Measurements from ENCODE around the gene BICC1.

Gene BICC1

DNA sequence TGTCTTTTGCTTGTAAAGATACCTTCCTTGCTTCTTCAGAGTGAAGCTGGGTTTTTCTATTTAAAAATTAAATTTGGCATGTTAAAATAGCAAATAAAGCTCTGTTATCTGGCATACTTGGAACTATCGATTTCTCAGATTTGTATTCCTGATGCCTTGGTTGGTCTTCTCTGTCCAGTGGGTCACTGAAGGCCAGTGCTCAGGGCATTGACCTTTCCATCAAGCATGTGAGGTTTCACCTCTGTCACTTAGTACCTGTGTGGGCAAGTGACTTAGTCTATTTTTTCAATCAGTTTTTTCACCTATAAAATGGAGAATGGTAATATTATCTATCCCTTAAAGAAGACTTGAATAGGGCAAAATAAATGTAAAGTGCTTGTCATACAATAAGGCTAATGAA is 311.3 kb downstream of the BICC1 start:
- no peak overlapping the region for H3K23ac ChIP-seq (ENCODE audit: low read depth, low read length, poor library complexity)
- no peak for DNase-seq (ENCODE audit: low spot score)
- WGBS, 2 donors (ENCODE audit: extremely low coverage in 2 of 2, insufficient read length in 2 of 2, insufficient replicate concordance in 1 of 2): no CpG with 5 or more reads among the region's 1 CpG

DNA sequence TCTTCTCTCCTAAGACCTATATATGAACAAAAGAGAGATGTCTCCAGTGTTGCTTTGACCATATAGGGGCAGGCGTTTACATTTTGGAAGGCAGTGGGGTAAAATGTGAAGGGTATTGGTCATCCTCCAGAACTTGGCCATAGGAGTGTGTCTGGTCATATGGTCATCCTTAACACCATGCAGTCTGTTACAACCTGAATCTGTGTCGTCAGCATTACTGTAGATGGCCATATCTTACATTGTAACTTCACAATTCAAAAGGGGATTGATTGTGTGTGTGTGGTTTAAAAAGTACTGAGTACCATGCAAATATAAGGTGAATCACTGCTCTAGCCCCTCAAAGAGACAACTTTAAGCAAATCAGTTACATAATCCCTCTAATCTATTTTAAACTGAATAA is 311.7 kb downstream of the BICC1 start:
- Histone ChIP-seq H3K4me2 (ENCODE audit: insufficient read depth, low read length, poor library complexity, severe bottlenecking) (no peak overlapping the region), H2AK5ac (ENCODE audit: low read depth, low read length) (no peak overlapping the region), H2BK12ac (ENCODE audit: low read length) (no peak overlapping the region), H2BK5ac (ENCODE audit: low read length) (no peak overlapping the region), H3K18ac (ENCODE audit: low read length) (no peak overlapping the region), H3K4ac (ENCODE audit: low read length) (no peak overlapping the region), H3K9me3 (replicated peaks in 1 of 2; ENCODE audit: control insufficient read depth in 2 of 2, insufficient read depth in 1 of 2, low read depth in 1 of 2, low read length in 2 of 2) (no peaks in the 10 kb centered on the region), H2BK15ac (ENCODE audit: low read length) (no peak overlapping the region), H3K4me1 (ENCODE audit: control insufficient read depth in 2 of 2, insufficient read depth in 1 of 2, low read depth in 1 of 2, low read length in 2 of 2) (peaks cover 0 to 1% of the 10 kb centered on the region in 2 donors), H3K27ac (replicated peaks; ENCODE audit: low read length) (no peak overlapping the region), H3K27me3 (ENCODE audit: control insufficient read depth in 3 of 3, insufficient read depth in 3 of 3, low read depth in 1 of 3, low read length in 3 of 3) (no peaks in the 10 kb centered on the region), H2AFZ (ENCODE audit: low read length) (no peak overlapping the region), H3K23ac (ENCODE audit: low read depth, low read length, poor library complexity) (no peak overlapping the region), H3K36me3 (replicated peaks in 1 of 2; ENCODE audit: control insufficient read depth in 2 of 2, insufficient read depth in 2 of 2, low read length in 2 of 2) (no peaks in the 10 kb centered on the region), H3K4me3 (ENCODE audit: low read length in 2 of 2) (no peak overlapping the region), H4K8ac (ENCODE audit: low read depth, low read length) (no peak overlapping the region), H4K91ac (ENCODE audit: low read depth, low read length, poor library complexity) (no peak overlapping the region), H3K79me1 (ENCODE audit: low read depth, low read length) (no peaks in the 10 kb centered on the region), H2BK120ac (ENCODE audit: low read depth, low read length) (no peak overlapping the region), H3K14ac (ENCODE audit: low read length) (no peak overlapping the region), H3K9ac (ENCODE audit: low read depth, low read length, poor library complexity) (no peak overlapping the region)
- no CpG with 5 or more reads among the region's 2 CpGs for WGBS, 2 donors (ENCODE audit: extremely low coverage in 2 of 2, insufficient read length in 2 of 2, insufficient replicate concordance in 1 of 2)
- no peak for DNase-seq (ENCODE audit: low spot score)

More for the DNA sequence above, 311.3 kb downstream of the BICC1 start:
- no peak overlapping the region for H3K14ac ChIP-seq (ENCODE audit: low read length)
- H2BK120ac ChIP-seq (ENCODE audit: low read depth, low read length): no peak overlapping the region
- H2AFZ ChIP-seq (ENCODE audit: low read length): no peak overlapping the region
- no peak overlapping the region for H2BK12ac ChIP-seq (ENCODE audit: low read length)
- no peak overlapping the region for H2AK5ac ChIP-seq (ENCODE audit: low read depth, low read length)
- H3K9me3 ChIP-seq (replicated peaks in 1 of 2; ENCODE audit: control insufficient read depth in 2 of 2, insufficient read depth in 1 of 2, low read depth in 1 of 2, low read length in 2 of 2): no peaks in the 10 kb centered on the region
- no peak overlapping the region for H3K4me3 ChIP-seq (ENCODE audit: low read length in 2 of 2)
- H2BK5ac ChIP-seq (ENCODE audit: low read length): no peak overlapping the region
- no peaks in the 10 kb centered on the region for H3K36me3 ChIP-seq (replicated peaks in 1 of 2; ENCODE audit: control insufficient read depth in 2 of 2, insufficient read depth in 2 of 2, low read length in 2 of 2)
- H3K4me2 ChIP-seq (ENCODE audit: insufficient read depth, low read length, poor library complexity, severe bottlenecking): no peak overlapping the region
- no peak overlapping the region for H3K4ac ChIP-seq (ENCODE audit: low read length)
- no peaks in the 10 kb centered on the region for H3K79me1 ChIP-seq (ENCODE audit: low read depth, low read length)
- no peak overlapping the region for H3K18ac ChIP-seq (ENCODE audit: low read length)
- H3K9ac ChIP-seq (ENCODE audit: low read depth, low read length, poor library complexity): no peak overlapping the region
- H3K27ac ChIP-seq (replicated peaks; ENCODE audit: low read length): no peak overlapping the region
- no peak overlapping the region for H4K8ac ChIP-seq (ENCODE audit: low read depth, low read length)
- H3K27me3 ChIP-seq (ENCODE audit: control insufficient read depth in 3 of 3, insufficient read depth in 3 of 3, low read depth in 1 of 3, low read length in 3 of 3): no peaks in the 10 kb centered on the region
- no peak overlapping the region for H2BK15ac ChIP-seq (ENCODE audit: low read length)
- peaks cover 0 to 1% of the 10 kb centered on the region in 2 donors for H3K4me1 ChIP-seq (ENCODE audit: control insufficient read depth in 2 of 2, insufficient read depth in 1 of 2, low read depth in 1 of 2, low read length in 2 of 2)
- H4K91ac ChIP-seq (ENCODE audit: low read depth, low read length, poor library complexity): no peak overlapping the region

DNA sequence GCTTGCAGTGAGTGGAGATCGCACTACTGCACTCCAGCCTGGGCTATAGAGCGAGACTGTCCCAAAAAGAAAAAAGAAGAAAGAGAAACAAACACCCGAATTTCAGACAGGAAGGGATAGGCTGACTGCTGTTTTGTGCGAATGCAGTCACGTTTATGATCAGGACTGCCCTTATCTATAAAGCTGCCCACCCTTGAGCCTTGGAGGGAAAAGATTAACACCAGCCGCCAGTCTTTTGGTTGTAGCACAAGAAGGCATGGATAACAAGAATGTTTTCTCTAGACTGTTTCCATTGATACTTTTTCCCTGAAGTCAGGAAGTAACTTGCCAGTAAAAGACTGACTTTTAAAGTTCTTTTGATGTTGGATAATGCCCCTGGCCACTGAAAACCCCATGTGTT is 314.0 kb downstream of the BICC1 start:
- Histone ChIP-seq H3K9ac (ENCODE audit: low read depth, low read length, poor library complexity) (no peak overlapping the region), H2BK120ac (ENCODE audit: low read depth, low read length) (no peak overlapping the region), H3K4me3 (ENCODE audit: low read length in 2 of 2) (no peak overlapping the region), H4K91ac (ENCODE audit: low read depth, low read length, poor library complexity) (no peak overlapping the region), H3K36me3 (replicated peaks in 1 of 2; ENCODE audit: control insufficient read depth in 2 of 2, insufficient read depth in 2 of 2, low read length in 2 of 2) (no peaks in the 10 kb centered on the region), H3K4me1 (ENCODE audit: control insufficient read depth in 2 of 2, insufficient read depth in 1 of 2, low read depth in 1 of 2, low read length in 2 of 2) (peaks cover 0 to 4% of the 10 kb centered on the region in 2 donors), H2AK5ac (ENCODE audit: low read depth, low read length) (no peak overlapping the region), H2BK12ac (ENCODE audit: low read length) (no peak overlapping the region), H2AFZ (ENCODE audit: low read length) (no peak overlapping the region), H3K4ac (ENCODE audit: low read length) (no peak overlapping the region), H2BK5ac (ENCODE audit: low read length) (no peak overlapping the region), H3K18ac (ENCODE audit: low read length) (no peak overlapping the region), H3K27ac (replicated peaks; ENCODE audit: low read length) (no peak overlapping the region), H3K4me2 (ENCODE audit: insufficient read depth, low read length, poor library complexity, severe bottlenecking) (no peak overlapping the region), H3K27me3 (ENCODE audit: control insufficient read depth in 3 of 3, insufficient read depth in 3 of 3, low read depth in 1 of 3, low read length in 3 of 3) (no peaks in the 10 kb centered on the region), H3K14ac (ENCODE audit: low read length) (no peak overlapping the region), H2BK15ac (ENCODE audit: low read length) (no peak overlapping the region), H4K8ac (ENCODE audit: low read depth, low read length) (no peak overlapping the region), H3K79me1 (ENCODE audit: low read depth, low read length) (no peaks in the 10 kb centered on the region), H3K9me3 (replicated peaks in 1 of 2; ENCODE audit: control insufficient read depth in 2 of 2, insufficient read depth in 1 of 2, low read depth in 1 of 2, low read length in 2 of 2) (no peaks in the 10 kb centered on the region), H3K23ac (ENCODE audit: low read depth, low read length, poor library complexity) (no peak overlapping the region)
- DNase-seq (ENCODE audit: low spot score): no peak
- WGBS, 2 donors (ENCODE audit: extremely low coverage in 2 of 2, insufficient read length in 2 of 2, insufficient replicate concordance in 1 of 2): no CpG with 5 or more reads among the region's 6 CpGs

DNA sequence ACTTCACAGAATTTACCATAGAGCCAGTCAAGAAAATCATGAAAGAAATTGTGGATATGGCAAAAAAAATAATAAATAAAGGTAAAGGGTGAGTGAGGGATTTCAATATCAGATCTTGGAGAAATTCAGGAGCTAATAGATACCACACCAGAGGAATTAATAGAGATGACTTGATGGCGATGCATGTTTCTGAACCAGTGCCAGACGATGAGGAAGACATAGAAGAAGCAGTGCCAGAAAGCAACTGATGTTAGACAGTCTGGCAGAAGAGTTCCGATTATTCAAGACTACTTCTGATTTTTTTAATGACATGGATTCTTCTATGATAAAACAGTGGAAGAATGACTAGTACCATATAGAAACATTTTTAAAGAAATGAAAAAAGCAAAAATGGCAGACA is 314.7 kb downstream of the BICC1 start:
- Histone ChIP-seq H3K4me2 (ENCODE audit: insufficient read depth, low read length, poor library complexity, severe bottlenecking) (no peak overlapping the region), H2AK5ac (ENCODE audit: low read depth, low read length) (no peak overlapping the region), H3K4me3 (ENCODE audit: low read length in 2 of 2) (no peak overlapping the region), H2BK120ac (ENCODE audit: low read depth, low read length) (no peak overlapping the region), H3K23ac (ENCODE audit: low read depth, low read length, poor library complexity) (no peak overlapping the region), H3K18ac (ENCODE audit: low read length) (no peak overlapping the region), H2AFZ (ENCODE audit: low read length) (no peak overlapping the region), H2BK15ac (ENCODE audit: low read length) (no peak overlapping the region), H3K4ac (ENCODE audit: low read length) (no peak overlapping the region), H3K79me1 (ENCODE audit: low read depth, low read length) (no peaks in the 10 kb centered on the region), H2BK5ac (ENCODE audit: low read length) (no peak overlapping the region), H3K4me1 (ENCODE audit: control insufficient read depth in 2 of 2, insufficient read depth in 1 of 2, low read depth in 1 of 2, low read length in 2 of 2) (peaks cover 0 to 6% of the 10 kb centered on the region in 2 donors), H3K27me3 (ENCODE audit: control insufficient read depth in 3 of 3, insufficient read depth in 3 of 3, low read depth in 1 of 3, low read length in 3 of 3) (no peaks in the 10 kb centered on the region), H4K8ac (ENCODE audit: low read depth, low read length) (no peak overlapping the region), H3K9ac (ENCODE audit: low read depth, low read length, poor library complexity) (no peak overlapping the region), H4K91ac (ENCODE audit: low read depth, low read length, poor library complexity) (no peak overlapping the region), H3K27ac (replicated peaks; ENCODE audit: low read length) (no peak overlapping the region), H2BK12ac (ENCODE audit: low read length) (no peak overlapping the region), H3K9me3 (replicated peaks in 1 of 2; ENCODE audit: control insufficient read depth in 2 of 2, insufficient read depth in 1 of 2, low read depth in 1 of 2, low read length in 2 of 2) (no peaks in the 10 kb centered on the region), H3K14ac (ENCODE audit: low read length) (no peak overlapping the region), H3K36me3 (replicated peaks in 1 of 2; ENCODE audit: control insufficient read depth in 2 of 2, insufficient read depth in 2 of 2, low read length in 2 of 2) (no peaks in the 10 kb centered on the region)
- no peak for DNase-seq (ENCODE audit: low spot score)
- WGBS, 2 donors (ENCODE audit: extremely low coverage in 2 of 2, insufficient read length in 2 of 2, insufficient replicate concordance in 1 of 2): no CpG with 5 or more reads among the region's 3 CpGs
